Neural cell (in vitro differentiated cells): ENCODE data around the gene DCUN1D2.
"Not testable (repeated sequence)": the region's sequence is repeated elsewhere in the genome, so short reads cannot be mapped to it uniquely, and the experiment has no call there.

Experiments
- CTCF ChIP-seq: fragments of 450-650 bp; IDR thresholded peaks from 2 replicates; pipeline ENCODE4 v1.5.1; 2014; ENCODE audit warnings: antibody characterized with exemption, mild to moderate bottlenecking, moderate library complexity; ENCODE audit not compliant: poor library complexity, severe bottlenecking
- EP300 ChIP-seq: fragments of 450-650 bp; conservative IDR thresholded peaks from 2 replicates; pipeline ENCODE4 v1.6.1; 2014; ENCODE audit warnings: antibody characterized with exemption, mild to moderate bottlenecking, moderate library complexity; ENCODE audit not compliant: poor library complexity, severe bottlenecking

- TF ChIP-seq EP300, CTCF: not testable (repeated sequence)
Measured at GRCh38 chr13:113435907-113436306, 54.6 kb downstream of the DCUN1D2 start.
